Kidney (tissue), 14 donors: ENCODE data around the gene ARMS2. TPM values are rescaled to one million over a fixed set of nuclear protein-coding genes. Genes with fewer than 3 reads are reported as not detected.

Source experiments
- DNase-seq, 5 donors: peaks; one replicate each; pipeline ENCODE4 v3.0.0-alpha.2; 2013 to 2020
- FAIRE-seq: peaks from 2 replicates; lab custom pipeline; 2012; peaks lifted over from hg19 to GRCh38; lab: Jason Lieb, UNC
- H3K27ac ChIP-seq, 2 donors: one replicate each; pipeline ENCODE4 v1.7.0; 2013; ENCODE audit warnings: low read depth in 2 of 2, low read length in 2 of 2, inconsistent platforms in 1 of 2
- H3K27me3 ChIP-seq: one replicate; pipeline ENCODE4 v1.7.1; 2013; ENCODE audit warnings: low read length, inconsistent platforms; ENCODE audit not compliant: control insufficient read depth, insufficient read depth
- H3K36me3 ChIP-seq, 3 donors: one replicate each; pipeline versions ENCODE4 v1.7.0 to v1.7.1; 2013; ENCODE audit warnings: low read length in 3 of 3, control low read depth in 1 of 3, inconsistent platforms in 1 of 3; ENCODE audit not compliant: insufficient read depth in 3 of 3, control insufficient read depth in 2 of 3
- H3K4me1 ChIP-seq, 3 donors: one replicate each; pipeline versions ENCODE4 v1.7.0 to v1.7.1; 2013; ENCODE audit warnings: low read length in 3 of 3, inconsistent platforms in 1 of 3, low read depth in 1 of 3; ENCODE audit not compliant: control insufficient read depth in 2 of 3, insufficient read depth in 2 of 3
- H3K4me3 ChIP-seq, 3 donors: one replicate each; pipeline versions ENCODE4 v1.7.0 to v1.8.1; 2013; ENCODE audit warnings: low read length in 3 of 3, control low read depth in 1 of 3, inconsistent platforms in 1 of 3
- H3K9ac ChIP-seq, 3 donors: one replicate each; pipeline versions ENCODE4 v1.7.0 to v1.7.1; 2013; ENCODE audit warnings: low read length in 3 of 3, control low read depth in 1 of 3, inconsistent platforms in 1 of 3
- H3K9me3 ChIP-seq, 3 donors: one replicate each; pipeline versions ENCODE4 v1.7.0 to v1.7.1; 2013; ENCODE audit warnings: low read length in 3 of 3, control low read depth in 1 of 3, inconsistent platforms in 1 of 3; ENCODE audit not compliant: control insufficient read depth in 2 of 3, insufficient read depth in 1 of 3
- intact Hi-C: fragments of 100-400 bp; cut with DNase I; formaldehyde crosslinking; loops from one replicate; pipeline ENCODE4 v1.11.1; 2022
- polyA plus RNA-seq: library from polyadenylated mRNA; stranded (reverse); fragments of 350-450 nt; fragmentation: Illumina TruSeq; extraction: RNeasy Lipid Tissue Mini Kit (QIAGEN cat#74804); gene quantifications from one replicate; pipeline ENCODE4 v1.2.3, GENCODE V29; 2014; ENCODE audit warnings: low read depth, low replicate concordance; ENCODE audit not compliant: insufficient read depth
- total RNA-seq: library from RNA; stranded (reverse); fragmentation: NEBNext Ultra II Directional; extraction: Animal tissue kit (Norgen Biotek cat#: 25700); gene quantifications from one replicate; pipeline ENCODE4 v1.2.1, GENCODE V29; 2021
- TF ChIP-seq, protein P1 (sequence below): IDR thresholded peaks from 3 replicates; pipeline ENCODE4 v1.5.1; 2012; ENCODE audit warnings: mild to moderate bottlenecking, moderate library complexity, borderline replicate concordance; ENCODE audit not compliant: insufficient read depth; ENCODE audit errors: extremely low read depth
- donor health status: control.
- donor health status: control.
- donor health status: control.
- donor health status: control.
- donor health status: control.
- donor health status: DM: yes; HTN: yes; CAD: no.
- donor health status: Normal renal cell carcinoma (clear cell type).

Gene ARMS2
- total and polyA plus RNA-seq, 2 donors from 2014 or later = not detected

DNA sequence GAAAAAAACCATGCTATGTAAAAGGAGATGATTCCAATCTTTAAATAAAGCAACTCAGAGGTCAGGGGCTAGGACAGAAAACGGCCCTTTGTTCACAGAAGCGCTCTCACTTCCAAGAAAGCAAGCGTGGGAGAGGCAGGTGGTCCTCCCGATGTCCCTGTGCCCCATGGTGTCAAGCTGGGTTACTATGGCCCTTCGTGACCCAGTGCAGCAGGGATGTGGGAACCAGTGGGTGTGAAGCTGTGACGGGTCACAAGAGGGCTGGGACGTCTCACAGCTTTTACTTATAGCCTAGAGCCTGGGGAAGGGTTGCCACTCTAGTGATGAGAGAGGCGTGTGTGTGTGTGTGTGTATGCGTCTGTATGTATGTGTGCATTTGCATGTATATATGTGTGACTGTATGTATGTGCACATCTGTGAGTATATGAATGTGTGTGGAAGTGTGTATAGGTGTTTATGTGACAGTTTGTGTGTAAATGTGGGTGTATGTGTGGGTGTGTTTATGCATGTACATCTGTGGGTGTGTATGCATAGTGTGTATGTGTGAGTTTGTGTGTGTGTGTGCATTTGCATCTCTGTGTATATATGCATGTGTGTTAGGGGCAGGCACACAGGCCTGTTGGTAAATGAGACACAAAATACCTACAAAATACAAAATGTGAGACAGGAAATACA lies 32.1 kb downstream of the ARMS2 start:
- no peak overlapping the region for H3K27ac ChIP-seq
- FAIRE-seq (no peak), DNase-seq (no peak)
- H3K9ac ChIP-seq = no peak overlapping the region
- intact Hi-C loops = no loop called here
- H3K27me3 ChIP-seq = no peaks in the 10 kb centered on the region
- H3K4me3 ChIP-seq = no peak overlapping the region
- H3K36me3 ChIP-seq = no peaks in the 10 kb centered on the region
- peaks cover 0 to 12% (median 3%) of the 10 kb centered on the region in 3 donors for H3K4me1 ChIP-seq
- H3K9me3 ChIP-seq = no peaks in the 10 kb centered on the region
- TF ChIP-seq, protein P1, sequence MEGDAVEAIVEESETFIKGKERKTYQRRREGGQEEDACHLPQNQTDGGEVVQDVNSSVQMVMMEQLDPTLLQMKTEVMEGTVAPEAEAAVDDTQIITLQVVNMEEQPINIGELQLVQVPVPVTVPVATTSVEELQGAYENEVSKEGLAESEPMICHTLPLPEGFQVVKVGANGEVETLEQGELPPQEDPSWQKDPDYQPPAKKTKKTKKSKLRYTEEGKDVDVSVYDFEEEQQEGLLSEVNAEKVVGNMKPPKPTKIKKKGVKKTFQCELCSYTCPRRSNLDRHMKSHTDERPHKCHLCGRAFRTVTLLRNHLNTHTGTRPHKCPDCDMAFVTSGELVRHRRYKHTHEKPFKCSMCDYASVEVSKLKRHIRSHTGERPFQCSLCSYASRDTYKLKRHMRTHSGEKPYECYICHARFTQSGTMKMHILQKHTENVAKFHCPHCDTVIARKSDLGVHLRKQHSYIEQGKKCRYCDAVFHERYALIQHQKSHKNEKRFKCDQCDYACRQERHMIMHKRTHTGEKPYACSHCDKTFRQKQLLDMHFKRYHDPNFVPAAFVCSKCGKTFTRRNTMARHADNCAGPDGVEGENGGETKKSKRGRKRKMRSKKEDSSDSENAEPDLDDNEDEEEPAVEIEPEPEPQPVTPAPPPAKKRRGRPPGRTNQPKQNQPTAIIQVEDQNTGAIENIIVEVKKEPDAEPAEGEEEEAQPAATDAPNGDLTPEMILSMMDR = no peak

DNA sequence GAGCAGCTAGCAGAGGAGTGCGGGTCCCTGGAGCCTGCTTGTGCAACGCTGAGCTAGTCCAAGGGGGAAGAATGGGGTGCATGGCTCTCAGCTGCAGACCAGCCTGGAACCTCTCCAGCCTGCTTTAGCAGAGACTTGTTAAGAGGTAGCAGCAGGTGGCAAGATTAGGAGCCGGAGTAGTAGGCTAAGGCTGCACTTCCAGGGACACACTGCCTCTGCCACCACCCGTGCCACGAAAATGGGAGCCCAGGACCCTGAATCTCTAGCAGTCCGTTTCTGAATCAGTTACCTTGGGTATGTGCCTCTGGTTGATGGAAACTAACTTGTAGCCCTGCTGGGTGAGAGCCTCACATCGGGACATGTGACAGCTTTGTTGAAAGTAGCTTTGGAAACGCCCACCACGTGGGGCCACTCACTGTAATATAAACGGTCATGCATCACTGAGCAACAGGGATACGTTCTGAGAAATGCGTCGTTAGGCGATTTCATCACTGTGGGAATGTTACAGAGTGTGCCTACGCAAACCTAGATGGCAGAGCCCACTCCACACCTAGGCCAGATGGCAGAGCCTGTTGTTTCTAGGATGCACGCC lies 32.8 kb downstream of the ARMS2 start:
- Histone ChIP-seq H3K27ac (no peak overlapping the region), H3K27me3 (no peaks in the 10 kb centered on the region), H3K36me3 (no peaks in the 10 kb centered on the region), H3K4me3 (no peak overlapping the region), H3K4me1 (peaks cover 0 to 12% (median 3%) of the 10 kb centered on the region in 3 donors), H3K9ac (no peak overlapping the region), H3K9me3 (no peaks in the 10 kb centered on the region)
- FAIRE-seq (no peak), DNase-seq (peak in 4 of 5 donors; percentile 68 to 87 (median 76))
- intact Hi-C loops = no loop called here
- TF ChIP-seq, protein P1 = no peak

DNA sequence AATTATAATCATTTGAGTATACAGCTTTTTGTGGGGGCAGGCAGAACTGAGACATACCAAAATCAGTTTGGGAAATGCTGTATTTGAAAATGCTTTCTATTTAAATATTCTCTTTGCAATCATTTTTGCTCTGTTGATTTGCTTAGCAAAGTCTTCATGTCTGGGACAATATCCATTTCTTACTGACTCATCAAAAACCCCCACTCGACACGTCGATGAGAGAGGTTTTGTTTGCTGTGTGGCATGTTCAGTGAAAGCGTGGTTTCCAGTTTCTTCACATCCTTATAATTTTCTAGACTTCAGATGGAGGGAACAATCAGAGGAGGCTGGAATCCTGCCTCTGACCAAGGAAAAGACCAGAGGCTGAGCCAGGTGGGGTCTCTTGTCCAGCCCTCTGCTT lies 35.8 kb downstream of the ARMS2 start:
- Histone ChIP-seq H3K27ac (no peak overlapping the region), H3K9ac (no peak overlapping the region), H3K9me3 (no peaks in the 10 kb centered on the region), H3K36me3 (no peaks in the 10 kb centered on the region), H3K4me3 (no peak overlapping the region), H3K4me1 (peaks cover 0 to 12% (median 3%) of the 10 kb centered on the region in 3 donors), H3K27me3 (no peaks in the 10 kb centered on the region)
- no peak for DNase-seq
- no peak for FAIRE-seq
- intact Hi-C loops = no loop called here
- TF ChIP-seq, protein P1 = no peak
